ENCODE results near the gene MPP2. TPM values are rescaled to one million over a fixed set of nuclear protein-coding genes. Genes with fewer than 3 reads are reported as not detected.

MPP2 gene
- total RNA-seq, 2 experiments from 2014 or later, result 0.56 to 0.61 TPM

Other genes starting within 250 kb of the MPP2 start
- gene MEOX1, start 245.6 kb downstream of the MPP2 start, total RNA-seq, result 1 to 10 TPM in 1 of 2 experiments, under 1 TPM in 1; 0.54 to 1.3 TPM
- gene SOST, start 148.7 kb downstream of the MPP2 start, total RNA-seq, result not detected
- 1 to 10 TPM; 5.6 to 6.0 TPM for gene DUSP3, start 128.6 kb downstream of the MPP2 start, total RNA-seq
- not detected for gene CFAP97D1, start 127.1 kb downstream of the MPP2 start, total RNA-seq
- not detected for gene MPP3, start 74.4 kb downstream of the MPP2 start, total RNA-seq
- gene CD300LG, start 60.4 kb downstream of the MPP2 start, total RNA-seq, result not detected
- gene PPY, start 34.9 kb upstream of the MPP2 start, total RNA-seq, result not detected
- not detected for gene PYY, start 46.4 kb upstream of the MPP2 start, total RNA-seq
- gene NAGS, start 97.1 kb upstream of the MPP2 start, total RNA-seq, result under 1 TPM; 0.33 to 0.76 TPM
- gene TMEM101, start 107.4 kb upstream of the MPP2 start, total RNA-seq, result 10 to 100 TPM; 28.9 to 29.3 TPM
- 10 to 100 TPM; 68.3 to 76.8 TPM for gene LSM12, start 159.1 kb upstream of the MPP2 start, total RNA-seq
- 10 to 100 TPM; 21.7 to 25.6 TPM for gene G6PC3, start 163.2 kb upstream of the MPP2 start, total RNA-seq
- 10 to 100 TPM; 25.5 to 32.5 TPM for gene HDAC5, start 216.1 kb upstream of the MPP2 start, total RNA-seq
- gene HROB, start 234.4 kb upstream of the MPP2 start, total RNA-seq, result 10 to 100 TPM; 19.8 to 23.1 TPM

All from activated CD8-positive, alpha-beta memory T cell treated with anti-CD3 and anti-CD28 coated beads, Interleukin-2, amount 10 ng/mL, durations not matched to agents 7 days and 5 days (primary cell).